ENCODE results near the gene ASPDH. TPM values are rescaled to one million over a fixed set of nuclear protein-coding genes. Genes with fewer than 3 reads are reported as not detected.

ASPDH gene
- total and polyA plus RNA-seq, 2 donors (not counting 1 experiment from before 2014, with no cell fraction given) = not detected

DNA sequence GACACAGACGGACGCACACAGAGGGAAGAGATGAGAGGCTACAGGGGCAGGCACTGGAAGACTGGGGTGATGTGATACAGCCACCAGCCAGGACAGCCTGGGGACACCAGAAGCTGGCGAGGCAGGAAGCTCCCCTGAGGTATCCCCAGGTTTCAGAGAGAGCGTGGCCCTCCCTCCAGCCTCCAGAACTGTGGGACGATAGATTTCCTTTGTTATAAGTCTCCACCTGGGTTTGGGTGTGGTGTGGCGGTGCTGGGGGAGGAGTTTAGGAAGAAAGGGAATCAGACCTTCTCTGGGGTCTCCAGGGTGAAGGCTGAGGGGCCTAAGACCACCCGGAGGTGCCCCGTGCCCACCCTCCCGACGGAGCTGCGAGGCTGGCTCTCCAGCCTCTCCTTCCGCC, 2.7 kb upstream of the ASPDH start:
- WGBS (ENCODE audit: insufficient coverage) = 70% methylated on average over 8 of the region's 12 CpGs
- DNase-seq (no peak), ATAC-seq (ENCODE audit: low read depth) (no peak)
- Mint-ChIP-seq H3K27ac (no peak overlapping the region), H3K4me3 (no peak overlapping the region), H3K27me3 (peaks cover 3% of the 10 kb centered on the region), H3K4me1 (peaks cover 4% of the 10 kb centered on the region), H3K9me3 (ENCODE audit: insufficient read depth) (no peaks in the 10 kb centered on the region)
- POLR2A ChIA-PET = interaction anchor here (0.6 kb wide), 1 partner anchor 344 kb away, joined by 3 read pairs; no protein-coding TSS in a partner anchor
- no peak overlapping the region for H2AFZ ChIP-seq (ENCODE audit: insufficient read depth, low read depth, low read length, poor library complexity, severe bottlenecking)
- no peak overlapping the region for H3K27ac ChIP-seq (ENCODE audit: low read length in 2 of 2)
- CTCF ChIA-PET = no interaction called here
- intact Hi-C loops (cut with micrococcal nuclease) = no loop called here
- TF ChIP-seq, protein P1, sequence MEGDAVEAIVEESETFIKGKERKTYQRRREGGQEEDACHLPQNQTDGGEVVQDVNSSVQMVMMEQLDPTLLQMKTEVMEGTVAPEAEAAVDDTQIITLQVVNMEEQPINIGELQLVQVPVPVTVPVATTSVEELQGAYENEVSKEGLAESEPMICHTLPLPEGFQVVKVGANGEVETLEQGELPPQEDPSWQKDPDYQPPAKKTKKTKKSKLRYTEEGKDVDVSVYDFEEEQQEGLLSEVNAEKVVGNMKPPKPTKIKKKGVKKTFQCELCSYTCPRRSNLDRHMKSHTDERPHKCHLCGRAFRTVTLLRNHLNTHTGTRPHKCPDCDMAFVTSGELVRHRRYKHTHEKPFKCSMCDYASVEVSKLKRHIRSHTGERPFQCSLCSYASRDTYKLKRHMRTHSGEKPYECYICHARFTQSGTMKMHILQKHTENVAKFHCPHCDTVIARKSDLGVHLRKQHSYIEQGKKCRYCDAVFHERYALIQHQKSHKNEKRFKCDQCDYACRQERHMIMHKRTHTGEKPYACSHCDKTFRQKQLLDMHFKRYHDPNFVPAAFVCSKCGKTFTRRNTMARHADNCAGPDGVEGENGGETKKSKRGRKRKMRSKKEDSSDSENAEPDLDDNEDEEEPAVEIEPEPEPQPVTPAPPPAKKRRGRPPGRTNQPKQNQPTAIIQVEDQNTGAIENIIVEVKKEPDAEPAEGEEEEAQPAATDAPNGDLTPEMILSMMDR (IDR thresholded peaks at IDR 0.05) = no peak
- TF ChIP-seq EZH2 (IDR thresholded peaks at IDR 0.05; ENCODE audit: borderline replicate concordance, insufficient read depth, low read depth, low read length, poor library complexity, severe bottlenecking) = no peak
- H3K4me3 ChIP-seq (ENCODE audit: control extremely low read depth in 1 of 5, extremely low read depth in 1 of 5, insufficient read depth in 1 of 5, low read depth in 2 of 5, low read length in 4 of 5) = no peak overlapping the region
- H3K9ac ChIP-seq (ENCODE audit: low read length) = no peak overlapping the region
- H3K9me3 ChIP-seq (ENCODE audit: control extremely low read depth in 1 of 3, control insufficient read depth in 2 of 3, insufficient read depth in 1 of 3, low read length in 2 of 3) = peaks cover 0 to 11% (median 0%) of the 10 kb centered on the region in 3 donors
- H3K4me2 ChIP-seq (replicated peaks; ENCODE audit: low read depth, low read length, poor library complexity, severe bottlenecking) = no peak overlapping the region
- no peaks in the 10 kb centered on the region for H3K36me3 ChIP-seq (replicated peaks in 1 of 2; ENCODE audit: control extremely low read depth in 1 of 2, control insufficient read depth in 1 of 2, extremely low read depth in 1 of 2, insufficient read depth in 2 of 2, low read length in 1 of 2)
- H4K20me1 ChIP-seq (ENCODE audit: control insufficient read depth, insufficient read depth, low read length, poor library complexity, severe bottlenecking) = no peaks in the 10 kb centered on the region
- H3K4me1 ChIP-seq (ENCODE audit: control insufficient read depth in 2 of 2, insufficient read depth in 2 of 2, low read length in 2 of 2) = peaks cover 7% of the 10 kb centered on the region in 2 donors
- no peaks in the 10 kb centered on the region for H3K79me2 ChIP-seq (ENCODE audit: control insufficient read depth, insufficient read depth, low read length)
- H3K27me3 ChIP-seq (replicated peaks in 1 of 4; ENCODE audit: control extremely low read depth in 1 of 4, control insufficient read depth in 3 of 4, insufficient read depth in 4 of 4, low read length in 3 of 4) = peaks cover 0 to 28% (median 2%) of the 10 kb centered on the region in 4 experiments

DNA sequence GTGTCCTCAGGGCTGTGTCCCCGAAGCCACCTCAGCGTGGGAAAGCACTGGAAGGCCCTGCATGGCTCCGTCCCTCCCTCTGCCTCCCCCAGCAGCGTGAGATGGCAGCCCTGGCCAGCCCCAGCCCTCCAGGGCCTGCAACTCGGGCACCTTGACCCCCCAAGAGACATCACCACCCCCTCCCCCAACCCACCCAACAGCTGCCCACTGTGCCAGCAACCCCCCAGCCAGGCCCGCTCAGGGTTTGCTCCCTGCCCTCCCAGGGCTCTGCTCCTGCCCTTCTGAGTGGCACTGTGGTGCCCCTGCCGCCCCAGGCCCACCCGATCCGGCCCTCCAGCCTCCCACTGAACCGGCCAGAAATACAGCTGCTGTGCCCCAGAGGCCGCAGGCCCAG, 1.5 kb upstream of the ASPDH start:
- CTCF ChIA-PET = no interaction called here
- no peak for TF ChIP-seq EZH2 (IDR thresholded peaks at IDR 0.05; ENCODE audit: borderline replicate concordance, insufficient read depth, low read depth, low read length, poor library complexity, severe bottlenecking)
- TF ChIP-seq, protein P1 (IDR thresholded peaks at IDR 0.05) = no peak
- Histone ChIP-seq H3K4me1 (ENCODE audit: control insufficient read depth in 2 of 2, insufficient read depth in 2 of 2, low read length in 2 of 2) (peaks cover 13 to 17% of the 10 kb centered on the region in 2 donors), H3K4me2 (replicated peaks; ENCODE audit: low read depth, low read length, poor library complexity, severe bottlenecking) (no peak overlapping the region), H3K36me3 (replicated peaks in 1 of 2; ENCODE audit: control extremely low read depth in 1 of 2, control insufficient read depth in 1 of 2, extremely low read depth in 1 of 2, insufficient read depth in 2 of 2, low read length in 1 of 2) (no peaks in the 10 kb centered on the region), H3K79me2 (ENCODE audit: control insufficient read depth, insufficient read depth, low read length) (no peaks in the 10 kb centered on the region), H2AFZ (ENCODE audit: insufficient read depth, low read depth, low read length, poor library complexity, severe bottlenecking) (no peak overlapping the region), H3K9me3 (ENCODE audit: control extremely low read depth in 1 of 3, control insufficient read depth in 2 of 3, insufficient read depth in 1 of 3, low read length in 2 of 3) (peaks cover 0 to 11% (median 0%) of the 10 kb centered on the region in 3 donors), H3K27ac (ENCODE audit: low read length in 2 of 2) (no peak overlapping the region), H4K20me1 (ENCODE audit: control insufficient read depth, insufficient read depth, low read length, poor library complexity, severe bottlenecking) (no peaks in the 10 kb centered on the region), H3K4me3 (ENCODE audit: control extremely low read depth in 1 of 5, extremely low read depth in 1 of 5, insufficient read depth in 1 of 5, low read depth in 2 of 5, low read length in 4 of 5) (no peak overlapping the region), H3K9ac (ENCODE audit: low read length) (no peak overlapping the region), H3K27me3 (replicated peaks in 1 of 4; ENCODE audit: control extremely low read depth in 1 of 4, control insufficient read depth in 3 of 4, insufficient read depth in 4 of 4, low read length in 3 of 4) (peaks cover 0 to 28% (median 2%) of the 10 kb centered on the region in 4 experiments)
- WGBS (ENCODE audit: insufficient coverage) = 75% methylated on average over 11 of the region's 11 CpGs
- Mint-ChIP-seq H3K27ac (no peak overlapping the region), H3K9me3 (ENCODE audit: insufficient read depth) (no peaks in the 10 kb centered on the region), H3K4me3 (no peak overlapping the region), H3K4me1 (peaks cover 14% of the 10 kb centered on the region), H3K27me3 (peaks cover 3% of the 10 kb centered on the region)
- DNase-seq (no peak), ATAC-seq (ENCODE audit: low read depth) (no peak)
- intact Hi-C loops (cut with micrococcal nuclease) = no loop called here
- POLR2A ChIA-PET = no interaction called here
